Endothelial cell of umbilical vein (primary cell): ENCODE measurements around the gene AGFG2. TPM values are rescaled to one million over a fixed set of nuclear protein-coding genes. Genes with fewer than 3 reads are reported as not detected.
"Not testable (repeated sequence)": the region's sequence is repeated elsewhere in the genome, so short reads cannot be mapped to it uniquely, and the experiment has no call there.

Source experiments
- BruUV-seq: library from RNA; stranded (reverse); fragments of 400-500 nt; replicated peaks from 2 replicates; lab custom pipeline; 2021; lab: Mats Ljungman, UMichigan
- CTCF ChIA-PET: fragments of 300-600, 350-600 bp; sonication (Branson Sonifier 250); formaldehyde crosslinking; loops from one replicate; lab custom pipeline; 2021; ENCODE audit warnings: antibody characterized with exemption, inconsistent platforms; lab: Charles Lee
- POLR2A ChIA-PET: fragments of 300-600, 350-600 bp; sonication (Branson Sonifier 250); formaldehyde crosslinking; loops from one replicate; lab custom pipeline; 2021; ENCODE audit warnings: antibody characterized with exemption, inconsistent platforms; lab: Charles Lee
- DNase-seq: peaks from one replicate; pipeline ENCODE4 v3.0.0-alpha.2; 2011; ENCODE audit warnings: low read depth, low spot score
- FAIRE-seq: peaks from 2 replicates; lab custom pipeline; 2011; peaks lifted over from hg19 to GRCh38; lab: Jason Lieb, UNC
- H2AFZ ChIP-seq: 2 replicates; pipeline ENCODE4 v1.6.0; 2012; ENCODE audit warnings: low read depth, low read length, control low read depth, inconsistent platforms
- H3K27ac ChIP-seq: 2 replicates; pipeline ENCODE4 v1.5.1; 2011; ENCODE audit warnings: low read depth, mild to moderate bottlenecking, control low read depth, low read length, moderate library complexity; ENCODE audit not compliant: insufficient read depth
- H3K27me3 ChIP-seq, 2 experiments: 2 replicates each; pipeline versions ENCODE4 v1.6.0 to v1.6.1; 2011; ENCODE audit warnings: low read length in 2 of 2, mixed read lengths in 1 of 2; ENCODE audit not compliant: control insufficient read depth in 2 of 2, insufficient read depth in 2 of 2
- H3K36me3 ChIP-seq, 2 experiments: 2 replicates in 1 of 2; 3 replicates in 1 of 2; pipeline ENCODE4 v1.5.1; 2011; ENCODE audit warnings: low read length in 2 of 2, mild to moderate bottlenecking in 1 of 2, moderate library complexity in 1 of 2; ENCODE audit not compliant: control insufficient read depth in 2 of 2, insufficient read depth in 2 of 2; ENCODE audit errors: extremely low read depth in 1 of 2
- H3K4me1 ChIP-seq: 3 replicates; pipeline ENCODE4 v1.5.1; 2011; ENCODE audit warnings: mild to moderate bottlenecking, low read length; ENCODE audit not compliant: control insufficient read depth, insufficient read depth; ENCODE audit errors: extremely low read depth
- H3K4me2 ChIP-seq: 2 replicates; pipeline ENCODE4 v1.6.1; 2011; ENCODE audit warnings: low read length, control low read depth, mixed read lengths; ENCODE audit not compliant: insufficient read depth
- H3K4me3 ChIP-seq, 3 experiments: fragments of 200-600 bp in 1 of 3; sonication (generic), shearing (Covaris generic) in 1 of 3; replicated peaks in 1 of 3; 2 replicates each; pipeline ENCODE4 v1.5.1; 2011 to 2016; ENCODE audit warnings: control low read depth in 3 of 3, low read length in 3 of 3, mild to moderate bottlenecking in 2 of 3, inconsistent platforms in 1 of 3, low read depth in 1 of 3, moderate library complexity in 1 of 3; ENCODE audit not compliant: insufficient read depth in 1 of 3
- H3K79me2 ChIP-seq: 2 replicates; pipeline ENCODE4 v1.6.0; 2012; ENCODE audit warnings: low read length, inconsistent platforms; ENCODE audit not compliant: control insufficient read depth, insufficient read depth
- H3K9ac ChIP-seq: replicated peaks from 2 replicates; pipeline ENCODE3; 2011; ENCODE audit warnings: low read length, control low read depth; ENCODE audit not compliant: insufficient read depth; ENCODE audit errors: extremely low read depth
- H3K9me1 ChIP-seq: replicated peaks from 3 replicates; pipeline ENCODE4 v1.6.0; 2011; ENCODE audit warnings: mild to moderate bottlenecking, low read length; ENCODE audit not compliant: control insufficient read depth, insufficient read depth; ENCODE audit errors: extremely low read depth
- H3K9me3 ChIP-seq: replicated peaks from 2 replicates; pipeline ENCODE4 v1.5.1; 2012; ENCODE audit warnings: low read length, inconsistent platforms; ENCODE audit not compliant: control insufficient read depth, insufficient read depth
- H4K20me1 ChIP-seq: replicated peaks from 2 replicates; pipeline ENCODE3; 2011; ENCODE audit warnings: mild to moderate bottlenecking, low read length; ENCODE audit not compliant: control insufficient read depth, insufficient read depth; ENCODE audit errors: extremely low read depth
- EZH2 ChIP-seq: IDR thresholded peaks from 2 replicates; pipeline ENCODE4 v1.6.1; 2012; ENCODE audit warnings: borderline replicate concordance, low read depth, mild to moderate bottlenecking, moderate library complexity, low read length, inconsistent platforms; ENCODE audit not compliant: severe bottlenecking
- FOS ChIP-seq: IDR thresholded peaks from 2 replicates; pipeline ENCODE4 v1.6.1; 2011; ENCODE audit warnings: mild to moderate bottlenecking, low read length, moderate library complexity, borderline replicate concordance; ENCODE audit not compliant: insufficient read depth
- GATA2 ChIP-seq: IDR thresholded peaks from 2 replicates; pipeline ENCODE4 v1.7.0; 2011; ENCODE audit warnings: low read depth, mild to moderate bottlenecking, moderate library complexity, mixed read lengths, low read length; ENCODE audit not compliant: insufficient read length, insufficient read depth
- JUN ChIP-seq: IDR thresholded peaks from 2 replicates; pipeline ENCODE4 v1.6.1; 2011; ENCODE audit warnings: borderline replicate concordance, low read depth; ENCODE audit not compliant: insufficient read length, insufficient read depth
- MAX ChIP-seq: IDR thresholded peaks from 2 replicates; pipeline ENCODE4 v1.6.1; 2011; ENCODE audit not compliant: insufficient read depth, insufficient read length
- MYC ChIP-seq: IDR thresholded peaks from one replicate; pipeline ENCODE4 v1.6.1; 2011; ENCODE audit warnings: mild to moderate bottlenecking, low read depth, low read length
- POLR2A ChIP-seq: IDR thresholded peaks from 2 replicates; pipeline ENCODE4 v1.6.1; 2012; ENCODE audit warnings: low read depth, mild to moderate bottlenecking, control low read depth, low read length
- POLR2AphosphoS5 ChIP-seq: IDR thresholded peaks from 2 replicates; pipeline ENCODE4 v1.6.1; 2012; ENCODE audit warnings: low read depth, mild to moderate bottlenecking, control low read depth, low read length, moderate library complexity; ENCODE audit not compliant: insufficient read depth
- dilution Hi-C: fragments of 300-500 bp; cut with MboI; formaldehyde crosslinking; loops from one replicate; pipeline ENCODE4 v1.15.0; 2019; ENCODE audit warnings: low sequenced_read_pairs; ENCODE audit not compliant: extremely low pct_ligation_motif_present
- intact Hi-C: fragments of 100-400 bp; cut with micrococcal nuclease; formaldehyde crosslinking; loops from one replicate; pipeline ENCODE4 v1.10.0; 2022
- polyA plus RNA-seq, 4 experiments: library from polyadenylated mRNA; depleted of rRNA in 3 of 4; stranded (reverse) in 3 of 4; unstranded in 1 of 4; fragments of >200 nt; gene quantifications; 2 replicates each; pipeline versions ENCODE4 v1.2.1 to v1.2.3, GENCODE V29; 2011 to 2012; ENCODE audit warnings: missing spikeins in 1 of 4
- total RNA-seq: library from RNA; stranded (reverse); gene quantifications from 2 replicates; pipeline ENCODE4 v1.2.3, GENCODE V29; 2021
- TF ChIP-seq, protein P1 (sequence below), 2 donors: IDR thresholded peaks; 1 replicate in 1 of 2; 2 replicates in 1 of 2; pipeline ENCODE4 v1.5.1; 2011; ENCODE audit warnings: low read length in 2 of 2, mild to moderate bottlenecking in 2 of 2, moderate library complexity in 2 of 2, control low read depth in 1 of 2, inconsistent platforms in 1 of 2, low read depth in 1 of 2; ENCODE audit not compliant: insufficient read depth in 1 of 2; ENCODE audit errors: extremely low read depth in 1 of 2

Gene AGFG2
- total and polyA plus RNA-seq, 2 donors (not counting 3 experiments of a cell fraction or from before 2014, with no cell fraction given), result 33.6 to 44.6 TPM

GRCh38 chr7:100521076-100521475 lies 17.9 kb upstream of the AGFG2 start:
- FAIRE-seq, result no peak
- Histone ChIP-seq H3K79me2 (no peaks in the 10 kb centered on the region), H3K9me3 (no peaks in the 10 kb centered on the region), H3K9me1 (no peaks in the 10 kb centered on the region), H3K4me3 (no peak overlapping the region), H3K4me1 (no peaks in the 10 kb centered on the region), H3K4me2 (no peak overlapping the region), H4K20me1 (no peaks in the 10 kb centered on the region), H2AFZ (no peak overlapping the region), H3K36me3 (no peaks in the 10 kb centered on the region), H3K27ac (no peak overlapping the region), H3K27me3 (no peaks in the 10 kb centered on the region), H3K9ac (no peak overlapping the region)
- dilution Hi-C loops (no loop called here), intact Hi-C loops (no loop called here)
- POLR2A ChIA-PET, result no interaction called here
- CTCF ChIA-PET, result interaction anchor here (2.3 kb wide), 1 partner anchor 39 kb away, joined by 11 read pairs; no protein-coding TSS in a partner anchor
- no peak for DNase-seq
- TF ChIP-seq GATA2, result no peak
- TF ChIP-seq MYC, result no peak
- TF ChIP-seq FOS, result no peak
- TF ChIP-seq EZH2, result no peak
- no peak for TF ChIP-seq POLR2AphosphoS5
- TF ChIP-seq, protein P1, sequence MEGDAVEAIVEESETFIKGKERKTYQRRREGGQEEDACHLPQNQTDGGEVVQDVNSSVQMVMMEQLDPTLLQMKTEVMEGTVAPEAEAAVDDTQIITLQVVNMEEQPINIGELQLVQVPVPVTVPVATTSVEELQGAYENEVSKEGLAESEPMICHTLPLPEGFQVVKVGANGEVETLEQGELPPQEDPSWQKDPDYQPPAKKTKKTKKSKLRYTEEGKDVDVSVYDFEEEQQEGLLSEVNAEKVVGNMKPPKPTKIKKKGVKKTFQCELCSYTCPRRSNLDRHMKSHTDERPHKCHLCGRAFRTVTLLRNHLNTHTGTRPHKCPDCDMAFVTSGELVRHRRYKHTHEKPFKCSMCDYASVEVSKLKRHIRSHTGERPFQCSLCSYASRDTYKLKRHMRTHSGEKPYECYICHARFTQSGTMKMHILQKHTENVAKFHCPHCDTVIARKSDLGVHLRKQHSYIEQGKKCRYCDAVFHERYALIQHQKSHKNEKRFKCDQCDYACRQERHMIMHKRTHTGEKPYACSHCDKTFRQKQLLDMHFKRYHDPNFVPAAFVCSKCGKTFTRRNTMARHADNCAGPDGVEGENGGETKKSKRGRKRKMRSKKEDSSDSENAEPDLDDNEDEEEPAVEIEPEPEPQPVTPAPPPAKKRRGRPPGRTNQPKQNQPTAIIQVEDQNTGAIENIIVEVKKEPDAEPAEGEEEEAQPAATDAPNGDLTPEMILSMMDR (IDR thresholded peaks at IDR 0.05; ENCODE audit: extremely low read depth in 1 of 2, insufficient read depth in 1 of 2, low read depth in 1 of 2, low read length in 2 of 2), result no peak
- no peak for TF ChIP-seq JUN
- no peak for TF ChIP-seq POLR2A
- no peak for TF ChIP-seq MAX
- BruUV-seq, result no TSS peak

- H3K79me2 ChIP-seq, FAIRE-seq, H3K4me3 ChIP-seq, H3K36me3 ChIP-seq, dilution Hi-C loops, H3K4me1 ChIP-seq, H3K9me1 ChIP-seq, H3K9me3 ChIP-seq, H3K4me2 ChIP-seq, H3K27ac ChIP-seq, DNase-seq, POLR2A ChIA-PET, H3K9ac ChIP-seq, H4K20me1 ChIP-seq, H3K27me3 ChIP-seq, BruUV-seq, H2AFZ ChIP-seq, intact Hi-C loops: not testable (repeated sequence)
- CTCF ChIA-PET, result interaction anchor here (0.7 to 2.3 kb wide), 4 partner anchors 12 to 67 kb away, joined by 3 to 11 read pairs (median 3); no protein-coding TSS in a partner anchor
These were observed 17.0 kb upstream of the AGFG2 start for GRCh38 chr7:100521909-100522593.
